GM18517 (cell line): ENCODE data around the gene PBX1.

ENCODE experiments used
- ATAC-seq: cut with Tn5 transposase; IDR thresholded peaks from one replicate; pipeline ENCODE4 v1.9.1; 2021; ENCODE audit warnings: mild to moderate bottlenecking, moderate library complexity; ENCODE audit not compliant: unreplicated experiment

The PBX1 gene

DNA sequence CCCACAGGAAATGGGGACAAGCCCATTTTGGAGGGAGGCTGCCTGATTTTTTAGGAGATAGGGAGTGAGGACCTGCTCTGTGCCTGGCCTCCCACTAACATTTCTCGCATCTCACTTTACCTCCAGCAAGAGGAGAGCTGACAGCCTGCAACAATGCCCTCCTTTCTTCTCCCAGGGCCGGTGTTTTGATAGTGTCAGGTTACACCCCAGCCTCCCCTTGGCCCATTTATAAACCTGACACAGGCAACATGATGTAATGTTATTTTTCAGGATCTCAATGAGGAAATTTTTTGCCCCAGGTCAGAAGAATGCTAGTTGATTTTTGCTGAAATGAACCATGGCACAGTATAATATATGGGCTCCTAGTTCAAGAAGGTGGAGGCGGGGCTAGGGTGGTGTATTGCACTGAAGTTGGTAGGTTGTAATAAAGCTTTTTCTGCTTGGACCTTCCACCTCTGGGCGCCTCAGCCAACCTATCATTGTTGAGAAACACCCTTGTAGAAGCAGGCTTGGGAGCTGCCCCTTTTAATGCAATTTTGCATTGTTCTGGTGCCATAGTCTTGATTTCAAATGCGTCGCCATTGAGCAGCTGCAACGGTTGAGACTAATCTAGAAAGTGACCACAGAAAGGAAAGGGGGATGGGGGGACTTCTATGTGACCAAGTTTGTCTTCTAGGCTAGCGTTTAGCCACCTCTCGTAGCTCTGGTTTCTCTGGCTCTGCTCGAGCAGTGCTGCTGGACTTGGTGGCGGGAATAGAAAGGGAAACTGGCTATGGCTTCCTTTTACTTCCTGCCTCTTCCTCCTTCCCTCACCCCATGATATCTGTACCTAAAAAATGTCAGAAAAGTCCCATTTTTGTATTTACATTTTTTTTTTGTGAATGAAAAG is 53.0 kb downstream of the PBX1 start:
- no peak for ATAC-seq

DNA sequence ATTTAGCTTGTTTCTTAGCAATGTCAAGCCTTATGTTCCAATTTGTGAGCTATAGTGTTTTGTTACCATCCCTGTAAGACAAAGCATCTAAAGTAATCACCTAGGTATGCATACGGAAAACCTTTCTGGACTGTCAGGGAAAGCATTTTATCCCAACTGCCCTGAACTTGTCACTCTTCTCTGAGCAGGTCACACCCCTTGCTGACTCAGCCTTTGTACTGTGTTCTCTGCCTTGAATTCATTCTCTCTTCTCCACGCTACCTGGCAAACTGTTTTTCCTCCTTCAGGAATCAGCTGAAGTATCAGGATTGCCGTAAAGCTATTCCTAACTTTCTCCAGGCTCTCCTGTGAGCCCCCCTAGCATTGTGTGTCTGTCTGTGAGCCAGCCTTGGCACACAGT is 54.2 kb downstream of the PBX1 start:
- no peak for ATAC-seq

DNA sequence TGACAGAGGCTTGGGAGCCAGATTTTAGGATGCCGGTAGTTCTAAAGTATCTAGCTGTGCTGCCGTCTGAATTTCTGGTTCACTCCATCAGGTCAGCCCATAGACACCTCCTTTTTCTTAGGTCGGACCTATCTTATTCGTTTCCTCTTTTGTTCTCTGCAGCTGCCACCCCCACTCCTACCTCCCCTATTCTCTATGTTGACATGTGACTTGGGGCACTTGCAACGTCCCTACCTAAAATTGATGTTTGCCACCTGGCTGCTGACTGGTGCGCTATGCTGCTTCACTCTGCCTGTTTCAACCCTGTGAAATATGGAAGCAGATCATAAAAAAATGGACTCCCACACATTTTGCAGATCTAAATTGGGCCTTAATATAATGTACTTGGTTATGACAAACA is 55.3 kb downstream of the PBX1 start:
- no peak for ATAC-seq

DNA sequence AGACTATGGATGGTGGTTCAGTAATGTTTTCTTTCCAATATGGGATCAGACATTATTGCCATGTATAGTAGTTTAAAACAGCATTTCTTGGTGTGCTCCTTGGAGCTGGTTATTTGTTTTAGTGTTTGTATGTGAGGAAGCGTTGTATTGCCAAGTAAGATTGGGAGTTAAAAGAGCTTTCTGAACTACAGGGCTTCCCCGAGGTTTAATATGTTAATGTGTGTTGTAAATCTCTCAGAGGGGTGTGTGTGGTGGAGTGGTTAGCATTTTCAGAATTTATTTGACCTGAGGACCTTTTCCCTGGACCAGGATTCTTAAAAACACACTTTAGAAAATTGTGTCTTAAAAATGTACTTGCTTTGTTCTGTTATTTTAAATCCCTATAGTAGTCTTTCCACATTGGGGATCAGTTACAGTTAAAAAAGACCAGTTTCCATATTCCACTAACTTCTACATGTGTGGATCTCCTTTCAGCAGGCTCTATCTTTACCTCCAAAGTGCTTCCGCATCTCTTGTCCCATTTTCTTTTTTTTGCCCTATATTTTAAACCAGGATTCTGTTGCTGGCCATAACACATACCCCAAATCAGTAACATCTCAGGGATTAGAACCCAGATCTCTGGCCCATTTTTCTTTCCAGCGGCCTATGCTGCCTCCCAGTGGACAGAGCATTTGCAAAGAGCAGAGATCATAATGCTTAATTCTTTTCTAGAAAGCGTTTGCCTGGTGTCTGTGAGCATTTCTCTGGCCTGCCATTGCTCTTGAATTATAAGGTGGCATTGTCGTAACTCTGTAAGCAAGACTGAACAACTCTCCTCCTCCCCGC is 58.6 kb downstream of the PBX1 start:
- no peak for ATAC-seq

DNA sequence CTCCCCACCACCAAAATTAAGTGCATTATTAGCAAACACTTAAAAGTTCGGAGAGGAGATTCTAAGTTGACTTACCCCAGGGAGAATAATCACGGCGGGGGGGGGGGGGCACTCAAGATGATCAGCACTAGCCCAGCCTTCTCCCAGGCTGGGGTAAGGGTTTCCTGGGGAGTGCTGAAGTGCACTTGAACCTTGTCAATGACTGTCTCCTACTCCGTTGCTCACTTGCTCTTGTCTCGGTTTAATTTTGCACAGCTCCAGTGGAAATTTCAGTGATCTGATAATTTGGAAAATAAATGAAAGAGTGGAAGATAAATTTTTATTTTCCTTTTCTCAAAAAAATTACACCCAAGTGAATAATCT is 59.2 kb downstream of the PBX1 start:
- ATAC-seq = no peak

DNA sequence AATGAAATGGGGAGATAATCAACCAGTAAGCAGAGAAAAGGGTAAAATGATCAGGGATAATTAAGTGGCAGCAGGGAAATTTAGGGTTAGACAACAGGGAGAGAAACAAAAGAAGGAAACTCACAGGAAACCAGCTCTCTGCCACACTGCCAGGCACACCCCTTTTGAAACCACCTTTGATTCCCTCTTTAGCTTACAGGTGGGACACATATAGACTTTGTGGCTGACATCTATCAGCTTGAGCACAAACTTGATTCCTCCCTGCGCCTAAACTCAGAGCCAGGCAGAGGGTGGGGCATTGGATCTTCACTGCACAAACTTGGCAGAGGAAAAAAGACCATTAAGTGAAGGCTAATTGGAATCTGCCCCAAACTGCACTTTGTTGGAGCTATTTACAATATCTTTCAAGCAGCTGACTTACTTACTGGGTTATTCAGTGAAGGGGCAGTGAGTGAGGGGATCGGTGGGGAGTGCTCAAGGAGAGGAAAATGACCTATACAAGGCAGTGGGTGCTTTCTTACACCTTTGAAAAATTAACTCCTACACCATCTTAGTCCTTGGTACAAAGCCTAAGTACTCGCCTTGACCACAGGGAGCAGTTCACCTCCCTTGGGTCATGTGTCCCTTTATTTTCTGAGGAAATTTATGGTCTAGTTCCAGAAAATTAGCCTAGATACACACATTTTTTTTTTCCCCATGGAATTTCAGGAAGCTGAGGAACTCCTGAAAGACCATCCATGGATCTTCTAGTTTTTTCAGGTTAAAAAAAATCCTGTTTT is 60.2 kb downstream of the PBX1 start:
- ATAC-seq = no peak

DNA sequence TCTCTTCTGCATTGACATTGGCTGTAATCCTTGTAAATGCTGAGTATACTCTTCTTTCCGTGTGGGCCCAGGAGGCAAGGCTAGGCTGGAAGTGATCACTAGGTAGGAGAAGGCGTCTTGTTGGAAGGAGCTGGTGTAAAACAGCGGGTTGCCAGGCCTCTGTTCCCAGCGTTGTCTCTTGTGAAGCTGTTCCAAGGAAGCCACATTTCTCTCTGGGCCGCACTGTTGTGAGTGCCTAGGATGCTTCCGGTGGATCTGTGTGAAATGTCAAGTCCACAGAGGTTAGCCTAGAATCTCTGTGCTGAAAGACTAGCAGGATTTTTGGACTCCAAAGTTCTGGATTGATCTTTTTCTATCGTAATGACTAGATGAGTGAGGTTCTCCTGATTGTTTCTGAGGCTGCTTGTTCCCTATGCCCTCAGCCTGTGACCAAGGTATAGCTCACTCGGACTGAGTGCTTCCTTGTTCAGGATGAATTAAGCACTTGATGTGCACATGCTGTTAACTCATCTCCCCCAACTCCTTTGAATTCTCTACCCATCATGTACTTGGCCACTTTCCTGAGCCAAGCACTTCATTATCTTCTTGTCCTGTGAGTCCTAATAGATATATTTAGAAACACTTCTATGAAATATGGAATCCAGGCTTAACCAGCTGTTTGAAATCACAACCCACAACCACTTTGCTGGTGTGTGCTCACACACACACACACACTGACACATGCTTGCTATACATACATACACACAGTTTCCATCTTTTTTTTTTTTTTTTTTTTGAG is 63.3 kb downstream of the PBX1 start:
- no peak for ATAC-seq

DNA sequence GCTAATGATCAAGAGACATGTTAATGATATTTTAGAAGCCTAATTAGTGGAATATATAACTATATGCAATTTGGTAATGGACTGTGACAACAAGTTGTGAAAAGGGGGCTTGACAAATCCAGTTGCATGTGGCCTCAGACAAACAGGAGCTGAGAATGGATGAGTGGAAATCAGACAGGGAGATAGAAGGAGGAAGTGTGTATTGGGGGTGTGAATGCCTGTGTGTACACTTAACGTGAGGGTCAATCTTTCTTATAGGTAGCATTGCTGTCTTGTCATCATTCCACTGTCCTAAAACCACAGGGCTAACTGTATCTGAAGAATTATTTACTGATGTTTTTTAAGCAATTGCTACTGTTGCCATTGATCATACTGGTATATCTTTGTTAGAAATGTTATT is 64.8 kb downstream of the PBX1 start:
- ATAC-seq = no peak

DNA sequence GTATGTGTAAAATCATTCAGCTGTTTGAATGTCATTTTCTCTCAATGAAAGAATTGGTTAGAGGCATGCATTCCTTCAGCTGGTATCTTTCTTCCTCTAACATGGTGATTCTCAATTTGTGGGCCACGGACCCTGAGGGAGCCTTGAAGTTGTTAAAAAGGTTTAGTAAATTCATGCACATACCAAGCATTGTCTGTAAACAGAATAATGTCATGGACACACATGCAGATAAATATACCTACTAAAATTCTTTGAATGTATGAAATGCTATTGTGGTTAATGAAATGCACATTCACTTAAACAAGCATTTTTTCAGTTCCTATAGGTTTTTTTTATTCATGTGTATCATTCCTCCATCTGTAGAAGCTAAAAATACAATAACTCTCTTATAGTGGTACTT is 65.4 kb downstream of the PBX1 start:
- ATAC-seq = no peak

DNA sequence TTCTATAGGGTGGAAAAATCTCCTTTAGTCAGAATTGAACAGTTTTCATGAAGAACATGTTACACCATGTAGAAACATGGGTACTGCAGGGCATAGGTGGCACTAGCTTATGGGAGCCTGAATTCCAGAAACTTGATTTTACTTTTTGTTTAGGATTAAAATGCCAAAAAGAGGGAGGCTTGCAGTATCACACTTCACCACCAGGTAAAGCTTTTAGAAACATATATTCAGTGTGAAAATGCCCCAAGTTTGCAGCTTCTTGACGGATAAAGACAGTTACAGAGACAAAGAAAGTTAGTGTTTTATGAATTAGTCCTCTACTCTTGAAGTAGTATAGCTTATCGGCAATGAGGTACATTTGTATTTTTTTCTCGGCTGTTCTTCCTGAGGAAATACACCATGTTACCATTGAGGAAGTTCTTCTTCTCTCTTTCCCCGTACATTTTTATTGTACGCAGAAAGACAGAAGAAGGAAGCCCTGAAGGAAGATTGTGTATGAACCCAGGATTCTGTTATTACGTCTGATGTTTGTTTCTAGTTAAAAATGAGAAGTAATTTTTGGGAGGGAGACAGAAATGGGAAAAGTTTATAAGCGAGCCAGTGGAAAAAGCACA is 66.1 kb downstream of the PBX1 start:
- ATAC-seq = no peak

DNA sequence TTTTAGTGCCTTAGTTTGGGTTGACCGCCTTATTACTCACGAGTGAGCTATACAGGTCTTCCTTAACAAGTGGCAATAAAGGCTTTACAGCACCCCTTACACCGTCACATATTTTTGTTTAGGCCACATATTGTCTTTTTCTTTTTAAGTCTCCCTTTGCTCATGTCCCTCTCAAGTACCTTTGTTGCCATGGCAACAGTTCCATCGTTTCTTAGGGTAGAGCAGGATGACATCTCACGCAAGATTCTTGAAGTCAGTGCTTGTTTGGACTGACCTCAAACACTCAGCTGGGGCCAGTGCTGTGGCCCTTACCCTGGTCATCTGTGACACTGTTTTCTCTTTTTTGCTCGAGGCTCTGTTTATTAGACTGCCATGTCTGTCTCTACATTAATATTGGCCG is 69.8 kb downstream of the PBX1 start:
- ATAC-seq = no peak

DNA sequence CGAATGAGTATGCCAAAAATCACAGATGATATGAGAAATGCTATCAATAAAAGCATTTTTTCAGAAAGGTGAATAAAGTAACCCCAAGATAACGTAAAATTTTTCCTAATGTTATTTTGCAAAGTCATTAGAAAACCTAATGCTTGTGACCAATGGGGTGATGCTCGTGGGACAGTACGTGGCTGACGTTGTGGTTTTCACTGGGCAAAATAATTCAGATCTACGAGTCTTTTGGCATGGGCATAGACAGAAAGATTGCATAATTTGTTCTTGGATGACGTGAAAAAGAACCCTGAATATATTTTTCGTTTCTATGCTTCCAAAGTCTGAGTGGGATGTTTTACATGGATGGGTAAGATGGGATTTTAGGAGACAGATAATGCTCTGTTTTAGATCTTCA is 71.0 kb downstream of the PBX1 start:
- no peak for ATAC-seq

DNA sequence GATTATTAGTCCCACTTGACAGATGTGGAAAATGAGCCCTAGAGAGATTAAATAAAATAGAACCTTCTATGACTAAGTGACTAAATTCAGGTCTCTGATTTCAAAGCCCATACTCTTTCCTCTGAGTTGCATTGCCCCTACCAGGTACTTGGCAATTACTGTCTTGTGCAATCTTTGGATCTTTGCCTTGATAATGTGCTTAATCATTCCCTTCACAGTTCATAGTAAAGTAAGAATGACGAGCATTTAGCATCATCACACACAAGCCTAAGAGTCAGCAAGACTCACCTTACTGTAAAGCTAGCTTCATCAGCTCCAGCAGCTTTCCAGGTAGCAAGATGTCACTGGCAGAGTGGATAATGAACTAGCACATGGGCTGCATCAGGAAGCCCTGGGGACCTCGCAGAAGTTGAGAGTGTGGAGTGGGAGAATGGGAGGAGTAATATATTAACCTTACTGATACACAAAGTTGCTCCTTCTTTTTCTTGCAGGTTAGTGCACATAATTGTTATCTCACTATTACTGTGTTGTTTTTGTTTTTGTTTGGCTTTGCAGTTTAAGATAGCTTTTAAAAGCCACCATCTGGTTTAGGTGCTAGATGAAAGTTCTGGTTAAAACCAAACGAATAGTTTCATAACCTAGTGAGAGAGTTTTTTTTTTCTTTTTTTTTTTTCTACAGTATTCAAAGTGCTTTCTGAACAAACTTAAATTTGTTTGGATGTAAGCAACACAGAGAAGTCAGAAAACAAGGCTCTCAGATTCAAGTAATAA is 71.8 kb downstream of the PBX1 start:
- no peak for ATAC-seq

DNA sequence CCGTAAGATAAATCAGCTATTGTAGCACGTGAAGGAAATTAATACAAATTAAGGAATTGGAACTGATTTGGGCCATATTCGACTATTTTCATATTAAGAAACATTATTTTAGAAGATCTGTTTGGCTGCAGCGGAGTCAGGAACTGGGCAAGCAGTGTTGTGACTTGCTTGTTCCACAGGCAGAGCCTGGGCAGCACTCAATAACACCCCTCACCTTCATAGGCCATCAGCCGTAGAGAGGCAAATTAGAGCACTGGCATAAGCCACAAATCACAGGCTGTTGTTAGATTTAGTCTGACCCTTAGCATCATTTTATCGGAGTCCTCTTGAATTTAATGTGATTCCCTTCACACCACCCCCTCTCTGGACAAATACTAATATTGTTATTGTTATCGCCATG is 72.8 kb downstream of the PBX1 start:
- no peak for ATAC-seq

DNA sequence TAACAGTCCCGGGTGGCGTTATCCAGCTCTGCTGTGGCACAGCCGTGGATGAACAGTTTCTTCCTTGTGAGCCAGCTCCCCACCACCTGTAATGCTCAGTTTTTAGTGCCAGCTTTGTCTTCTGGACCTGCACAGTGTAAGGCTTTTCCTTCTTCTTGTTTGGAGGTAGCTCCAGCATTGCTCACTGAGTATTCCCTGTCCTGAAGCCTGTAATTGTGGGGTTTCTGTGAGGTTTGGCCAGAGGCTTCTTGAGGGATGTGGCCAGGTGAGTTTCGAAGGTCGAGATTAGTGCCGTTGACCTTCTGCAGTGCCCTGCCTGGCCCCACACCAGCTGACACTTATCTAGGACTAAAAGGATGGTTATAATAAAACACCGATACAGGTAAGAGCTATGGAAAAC is 75.0 kb downstream of the PBX1 start:
- ATAC-seq = no peak

DNA sequence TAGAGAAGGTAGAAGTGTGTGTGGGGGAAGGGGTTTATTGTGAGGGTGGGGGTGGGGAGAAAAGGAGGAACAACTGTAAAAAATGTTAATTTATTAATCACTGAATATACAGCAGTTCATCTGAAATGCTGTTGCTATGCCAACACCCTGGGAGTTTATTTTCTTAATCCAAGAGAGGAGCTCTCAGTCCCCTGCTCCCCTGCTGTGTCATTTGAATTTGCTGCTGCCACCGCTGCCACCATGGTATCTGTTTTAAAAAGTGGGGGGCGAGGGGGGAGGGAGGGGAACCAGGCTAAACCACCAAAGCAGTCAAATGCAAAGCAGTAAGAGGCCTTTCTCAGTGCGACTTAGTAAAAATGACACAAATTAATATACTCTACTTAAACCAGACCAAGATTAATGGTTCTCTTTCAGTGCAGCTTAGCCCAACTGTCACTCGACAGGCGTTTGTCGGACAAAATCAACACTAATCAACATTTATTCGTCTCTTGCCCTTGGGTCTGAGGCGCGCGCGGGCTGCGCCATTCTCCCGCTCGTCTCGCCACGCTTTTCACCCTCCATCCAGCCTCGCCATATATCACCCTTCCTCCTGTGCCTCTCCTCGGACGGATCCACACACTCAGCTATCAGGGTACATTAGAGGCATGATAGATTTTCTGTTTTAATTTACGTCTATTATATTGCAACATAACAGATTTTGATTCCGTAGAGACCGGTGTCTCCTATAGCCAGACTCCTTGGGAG is 76.2 kb downstream of the PBX1 start:
- ATAC-seq = no peak

DNA sequence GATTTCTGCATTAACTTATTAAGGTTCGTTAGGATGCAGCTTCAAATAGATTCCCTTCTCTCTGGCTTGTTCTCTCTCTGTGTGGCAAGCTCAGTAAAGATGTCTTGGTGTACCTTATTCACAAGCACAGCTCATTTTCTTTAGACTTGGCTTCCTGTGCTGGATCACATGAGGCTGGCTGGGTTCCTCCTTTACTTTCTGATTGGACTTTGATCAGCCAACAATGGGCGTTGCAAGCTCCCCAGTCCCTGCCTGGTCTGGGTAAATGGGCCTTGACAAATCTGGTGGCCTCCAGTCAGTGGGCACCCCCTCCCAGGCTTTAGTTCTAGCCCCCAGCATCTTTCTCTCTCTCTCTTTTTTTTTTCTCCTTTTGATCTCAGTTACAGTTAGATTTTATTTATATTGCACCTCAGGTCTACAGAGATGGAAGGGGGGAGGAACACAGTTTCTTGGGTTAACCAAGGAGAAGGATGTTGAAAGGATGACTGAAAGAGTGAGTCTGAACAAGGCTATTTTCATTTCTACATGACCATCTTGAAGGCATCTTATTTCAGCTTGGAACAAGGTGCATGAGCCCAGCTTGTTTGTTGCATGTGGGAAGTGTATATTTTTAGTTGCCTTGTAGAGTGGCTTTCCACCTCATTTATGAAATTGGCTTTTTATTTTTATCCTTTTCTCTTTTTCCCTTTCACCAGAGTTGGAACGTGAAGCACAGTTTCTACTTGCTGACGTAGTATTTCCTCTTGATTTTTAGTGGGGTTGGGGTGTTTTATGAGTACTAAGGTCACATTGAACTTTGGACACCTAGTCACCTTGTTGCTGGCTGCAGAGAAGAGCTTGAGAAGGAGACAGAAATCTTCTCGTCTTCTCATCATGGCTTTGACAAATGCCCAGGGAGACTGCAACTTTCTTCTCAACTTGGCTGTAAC is 77.1 kb downstream of the PBX1 start:
- ATAC-seq = no peak

DNA sequence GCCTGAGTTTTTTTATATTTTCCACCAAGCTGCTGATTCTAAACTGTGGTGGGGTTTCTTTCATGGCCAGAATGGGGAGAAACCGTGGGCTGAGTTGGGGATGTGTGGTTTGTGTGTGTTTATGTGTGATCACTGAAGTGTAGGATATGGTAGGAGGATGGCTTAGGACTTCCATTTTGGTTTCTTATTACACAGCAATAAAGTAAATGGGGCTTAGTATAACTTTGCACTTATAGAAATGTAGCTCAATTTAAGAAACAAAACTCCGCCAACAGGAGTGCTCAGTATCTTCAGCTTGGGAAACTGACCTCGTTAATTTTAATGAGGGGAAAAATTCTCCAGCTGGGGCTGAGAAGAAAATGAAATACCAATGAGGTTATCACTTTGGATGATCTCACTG is 77.8 kb downstream of the PBX1 start:
- no peak for ATAC-seq
